GM18868 (cell line): ENCODE measurements around the gene PLEKHJ1.
A peak's percentile ranks its signal among the peaks of the same experiment; 100 is the strongest.

Experiments used
- ATAC-seq: cut with Tn5 transposase; IDR thresholded peaks from one replicate; pipeline ENCODE4 v1.9.1; 2021; ENCODE audit warnings: mild to moderate bottlenecking, moderate library complexity; ENCODE audit not compliant: unreplicated experiment

PLEKHJ1 gene

DNA sequence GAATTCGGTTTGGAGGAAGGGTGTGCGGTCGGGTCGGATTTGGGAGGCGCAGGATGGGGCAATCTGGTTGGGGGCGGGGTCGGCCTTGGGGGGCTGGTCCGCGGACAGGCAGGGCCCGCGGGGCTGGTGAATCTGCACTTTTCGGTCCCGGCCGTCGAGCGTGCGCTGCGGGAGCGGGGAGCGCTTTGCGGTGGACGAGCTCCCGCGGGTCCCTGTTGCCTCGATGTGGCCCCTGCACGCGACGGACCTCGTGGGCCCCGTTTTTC is 34.0 kb upstream of the PLEKHJ1 start:
- ATAC-seq, result no peak

DNA sequence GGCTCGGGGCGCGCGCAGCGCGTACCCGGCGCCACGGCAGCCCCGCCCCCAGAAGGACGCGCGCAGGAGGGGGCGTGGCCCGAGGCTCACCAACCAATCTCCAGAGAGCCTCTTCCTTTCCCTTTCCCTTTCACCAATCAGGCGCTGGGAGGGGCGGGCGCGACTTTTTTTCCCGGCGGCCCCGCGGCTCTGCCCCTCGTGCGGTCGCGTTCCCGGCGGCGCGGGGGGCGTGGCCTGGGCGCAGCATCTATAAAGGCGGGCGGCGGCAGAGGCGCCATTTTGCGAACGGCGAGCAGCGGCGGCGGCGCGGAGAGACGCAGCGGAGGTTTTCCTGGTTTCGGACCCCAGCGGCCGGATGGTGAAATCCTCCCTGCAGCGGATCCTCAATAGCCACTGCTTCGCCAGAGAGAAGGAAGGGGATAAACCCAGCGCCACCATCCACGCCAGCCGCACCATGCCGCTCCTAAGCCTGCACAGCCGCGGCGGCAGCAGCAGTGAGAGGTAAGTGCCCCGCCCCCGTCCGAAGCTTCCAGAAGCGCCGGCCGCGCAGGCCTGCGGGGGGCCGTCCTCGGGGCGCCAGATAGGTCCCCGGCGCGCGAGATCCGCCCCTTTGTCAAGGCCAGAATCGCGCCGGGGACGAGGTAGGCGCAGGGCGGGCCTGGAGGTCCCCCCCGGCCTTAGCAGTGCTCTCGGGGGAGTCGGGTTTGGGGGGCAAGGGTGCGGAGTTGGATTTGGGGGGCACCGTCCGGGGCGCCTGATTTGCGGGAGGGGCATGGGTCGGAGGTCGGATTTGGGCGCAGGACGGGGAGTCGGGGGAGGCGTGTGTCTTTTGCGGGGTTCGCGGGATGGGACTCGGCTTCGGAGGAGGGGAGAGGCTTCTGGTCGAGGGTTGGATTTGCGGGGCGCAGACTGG is 33.4 kb upstream of the PLEKHJ1 start:
- peak; percentile 64 for ATAC-seq

DNA sequence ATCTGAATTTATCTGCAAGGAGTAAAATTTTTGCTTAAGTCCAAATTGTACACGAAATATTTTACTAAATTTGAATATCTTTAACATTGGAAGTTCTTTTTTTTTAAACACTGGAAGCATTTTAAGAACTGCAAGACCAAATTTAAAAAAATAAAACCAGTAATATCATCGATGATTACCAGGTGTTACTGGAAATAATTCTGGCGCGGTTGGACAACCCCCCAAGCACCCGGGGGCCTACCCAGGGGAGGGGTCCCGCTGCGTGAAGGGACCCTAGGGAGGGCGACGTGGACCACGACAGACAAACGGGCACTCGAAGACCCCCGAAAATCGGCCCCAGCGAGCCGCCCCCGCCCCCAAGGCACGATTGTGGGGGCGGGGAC is 32.7 kb upstream of the PLEKHJ1 start:
- no peak for ATAC-seq

DNA sequence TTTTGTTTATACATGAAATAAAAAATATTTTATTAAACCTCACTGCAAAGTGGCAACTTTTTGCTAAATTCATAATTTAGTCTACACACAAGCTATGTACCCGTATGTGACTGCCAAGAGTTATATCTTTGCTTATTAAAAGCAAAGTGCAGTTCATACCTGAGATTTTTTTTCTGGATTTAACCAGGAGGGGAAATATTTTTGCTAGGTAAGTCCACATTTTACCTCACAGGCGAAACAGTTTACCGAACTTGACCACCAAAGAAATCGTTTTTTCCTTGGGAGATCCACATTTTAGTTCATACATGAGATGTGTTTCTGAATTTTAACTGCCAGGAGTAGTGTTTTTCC is 32.3 kb upstream of the PLEKHJ1 start:
- no peak for ATAC-seq

DNA sequence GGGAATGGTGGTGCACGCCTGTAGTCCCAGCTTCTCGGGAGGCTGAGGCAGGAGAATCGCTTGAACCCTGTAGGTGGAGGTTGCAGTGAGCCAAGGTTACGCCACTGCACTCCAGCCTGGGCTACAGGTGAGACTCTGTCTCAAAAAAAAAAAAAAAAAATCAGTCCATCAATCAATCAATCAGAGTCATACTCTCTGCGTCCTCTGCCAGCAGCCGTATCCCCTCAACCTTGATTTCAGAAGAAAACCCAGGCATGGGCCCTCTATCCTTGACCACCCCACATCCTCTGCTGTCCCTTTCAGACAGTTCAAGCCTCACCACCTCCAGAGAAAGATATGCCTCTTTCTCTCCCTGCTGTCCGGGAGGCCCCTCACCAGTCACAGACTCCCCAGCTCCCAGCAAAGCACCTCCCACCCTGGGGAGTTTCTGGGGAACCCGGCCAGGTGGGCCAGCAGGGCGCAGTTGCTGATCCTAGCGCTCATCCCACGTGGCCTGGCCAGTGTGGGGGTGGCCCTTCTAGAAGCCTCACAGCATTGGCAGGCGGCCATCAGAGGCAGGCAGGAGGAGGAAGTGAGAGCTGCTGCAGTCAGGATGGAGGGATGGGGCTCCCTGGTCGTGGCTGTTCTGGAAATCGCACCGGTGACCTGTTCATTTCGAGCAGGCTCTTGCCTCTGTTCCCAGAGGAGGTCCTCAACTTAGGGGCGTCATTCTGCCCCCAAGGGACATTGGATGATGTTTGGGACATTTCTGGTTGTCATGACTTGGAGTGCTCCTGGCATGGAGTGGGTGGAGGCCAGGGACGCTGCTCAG is 30.3 kb upstream of the PLEKHJ1 start:
- no peak for ATAC-seq

DNA sequence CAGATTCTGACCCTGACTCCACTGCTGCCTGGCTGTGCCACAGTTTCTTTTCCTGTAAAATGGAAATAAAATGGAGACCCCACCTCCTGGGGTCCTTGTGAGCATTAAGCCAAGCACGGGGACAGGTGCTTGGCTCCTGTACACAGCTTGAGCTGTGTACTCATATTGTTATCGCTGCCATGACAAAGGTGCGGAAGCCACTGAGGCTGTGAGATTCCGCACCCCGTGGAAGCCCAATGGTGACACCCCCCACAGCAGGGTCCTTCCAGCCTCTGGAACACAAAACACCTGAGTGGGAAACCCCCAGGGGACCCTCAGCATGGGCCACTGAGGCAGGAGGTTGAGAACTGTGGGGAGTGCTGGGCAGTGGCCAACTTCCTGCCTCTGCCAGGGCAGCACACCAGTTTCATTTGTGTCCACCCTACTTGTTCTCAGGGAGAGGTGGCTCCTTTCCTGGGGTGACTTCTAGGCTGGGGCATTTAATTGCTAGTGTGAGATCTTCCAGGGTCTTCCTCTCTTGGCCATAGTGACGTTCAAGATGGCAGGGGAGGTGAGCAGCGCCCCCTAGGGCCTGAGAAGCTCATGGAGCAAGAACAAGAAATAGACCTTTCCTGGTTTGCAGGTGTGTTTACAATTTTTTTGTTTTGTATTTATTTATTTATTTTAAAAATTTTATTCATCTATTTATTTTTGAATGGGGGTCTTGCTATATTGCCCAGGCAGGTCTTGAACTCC is 25.5 kb upstream of the PLEKHJ1 start:
- no peak for ATAC-seq

DNA sequence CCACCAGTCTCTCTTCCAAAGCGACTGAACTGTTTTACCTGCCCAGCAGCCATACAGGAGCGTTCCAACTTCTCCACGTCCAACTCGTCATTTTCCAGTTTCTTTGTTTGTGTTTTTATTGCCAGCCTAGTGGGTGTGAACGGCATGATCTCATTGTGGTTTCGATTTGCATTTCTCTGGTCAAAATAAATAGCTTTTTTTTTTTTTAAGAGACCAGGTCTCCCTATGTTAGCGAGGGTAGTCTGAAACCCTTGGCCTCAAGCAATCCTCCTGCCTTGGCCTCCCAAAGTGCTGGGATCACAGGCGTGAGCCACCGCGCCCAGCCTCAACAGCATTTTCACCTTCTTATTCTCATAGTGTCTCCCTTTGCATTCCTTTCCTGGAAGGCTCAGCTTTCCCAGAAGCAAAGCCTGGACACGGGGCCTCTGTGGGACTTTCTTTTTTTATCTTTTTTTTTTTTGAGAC is 24.2 kb upstream of the PLEKHJ1 start:
- ATAC-seq, result no peak

DNA sequence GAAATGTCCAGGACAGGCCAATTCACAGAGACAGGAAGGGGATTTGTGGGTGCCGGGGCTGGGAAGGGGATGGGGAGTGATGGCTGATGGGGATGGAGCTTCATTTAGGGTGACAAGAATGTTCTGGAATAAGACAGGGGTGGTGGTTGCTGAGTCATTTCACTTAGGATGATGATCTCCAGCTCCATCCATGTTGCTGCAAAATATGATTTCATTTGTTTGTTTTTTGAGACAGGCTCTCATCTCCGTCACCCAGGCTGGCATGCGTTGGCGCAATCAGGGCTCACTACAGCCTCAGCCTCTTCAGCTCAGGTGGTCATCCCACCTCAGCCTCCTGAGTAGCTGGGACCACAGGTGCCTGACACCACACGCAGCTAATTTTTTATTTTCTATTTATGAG is 23.2 kb upstream of the PLEKHJ1 start:
- ATAC-seq, result no peak

DNA sequence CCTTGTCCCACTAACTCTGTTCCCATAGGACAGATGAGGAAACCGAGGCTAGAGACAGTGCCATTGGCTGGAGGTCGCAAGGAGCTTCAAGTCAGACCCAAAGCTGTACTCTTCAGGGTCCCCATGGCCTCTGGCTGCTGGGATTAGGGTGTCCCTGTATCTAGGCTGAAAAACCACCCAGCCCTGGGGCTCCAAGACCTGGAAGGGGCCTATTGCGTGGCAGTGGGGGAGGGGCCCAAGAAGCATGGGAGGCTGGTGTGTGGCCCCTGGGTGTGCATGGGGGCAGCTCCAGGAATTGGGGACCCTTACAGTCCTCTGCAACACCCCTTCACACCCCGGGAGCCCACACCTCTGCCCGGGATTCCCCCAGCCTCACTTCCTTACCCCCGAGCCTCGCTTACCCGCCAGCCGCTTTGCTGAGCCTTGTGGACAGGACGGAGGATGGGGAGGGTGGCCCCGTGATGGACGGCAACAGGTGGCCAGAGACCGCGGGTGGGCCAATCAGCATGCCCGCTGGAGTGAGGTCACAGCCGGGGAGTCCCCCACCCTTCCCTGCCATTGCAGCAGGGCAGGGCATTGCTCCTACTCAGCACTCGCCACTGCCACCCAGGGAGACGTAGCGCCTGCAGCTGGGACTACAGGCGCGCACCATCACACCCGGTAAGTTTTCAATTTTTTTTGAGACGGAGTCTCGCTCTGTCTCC is 20.0 kb upstream of the PLEKHJ1 start, which contains the start of gene JSRP1:
JSRP1 (minus strand) TSS at position 436 of the 704 bp plus-strand sequence. CDS start 1,103 bp downstream, outside the sequence.
- no peak for ATAC-seq

DNA sequence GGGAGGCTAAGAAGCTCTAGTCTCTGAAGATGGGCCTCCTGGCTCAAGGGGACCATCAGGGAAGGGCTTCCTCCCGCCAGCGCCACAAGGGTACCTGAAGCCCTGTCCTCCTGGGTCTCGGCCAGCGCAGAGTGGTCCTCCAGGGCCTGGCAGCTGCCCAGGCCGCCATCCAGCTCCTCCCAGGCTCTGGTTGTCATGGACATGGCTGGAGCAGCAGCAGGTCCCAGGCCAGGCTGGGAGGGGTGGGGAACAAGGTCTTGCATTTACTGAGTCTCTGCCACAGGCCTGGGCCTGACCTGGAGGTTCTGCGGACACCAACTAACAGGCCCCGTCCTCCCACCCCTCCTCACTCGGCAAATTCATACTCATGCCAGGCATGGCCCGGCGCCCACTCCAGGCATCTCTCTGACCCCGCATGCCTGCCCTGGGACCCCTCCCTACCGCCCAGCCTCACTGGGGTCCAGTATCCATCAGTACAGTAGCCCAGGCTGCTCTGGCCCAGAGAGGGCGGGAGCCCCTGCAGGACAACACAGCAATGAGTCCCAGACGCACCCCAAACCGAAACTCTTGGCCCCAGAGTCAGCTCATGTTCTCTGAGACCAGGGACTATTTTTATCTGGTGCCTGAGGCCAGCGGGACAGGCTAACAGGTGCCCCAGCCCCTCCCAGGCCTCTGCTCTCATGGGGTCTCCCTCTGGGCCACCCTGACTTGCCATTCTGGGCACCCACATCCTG is 19.1 kb upstream of the PLEKHJ1 start:
- no peak for ATAC-seq

DNA sequence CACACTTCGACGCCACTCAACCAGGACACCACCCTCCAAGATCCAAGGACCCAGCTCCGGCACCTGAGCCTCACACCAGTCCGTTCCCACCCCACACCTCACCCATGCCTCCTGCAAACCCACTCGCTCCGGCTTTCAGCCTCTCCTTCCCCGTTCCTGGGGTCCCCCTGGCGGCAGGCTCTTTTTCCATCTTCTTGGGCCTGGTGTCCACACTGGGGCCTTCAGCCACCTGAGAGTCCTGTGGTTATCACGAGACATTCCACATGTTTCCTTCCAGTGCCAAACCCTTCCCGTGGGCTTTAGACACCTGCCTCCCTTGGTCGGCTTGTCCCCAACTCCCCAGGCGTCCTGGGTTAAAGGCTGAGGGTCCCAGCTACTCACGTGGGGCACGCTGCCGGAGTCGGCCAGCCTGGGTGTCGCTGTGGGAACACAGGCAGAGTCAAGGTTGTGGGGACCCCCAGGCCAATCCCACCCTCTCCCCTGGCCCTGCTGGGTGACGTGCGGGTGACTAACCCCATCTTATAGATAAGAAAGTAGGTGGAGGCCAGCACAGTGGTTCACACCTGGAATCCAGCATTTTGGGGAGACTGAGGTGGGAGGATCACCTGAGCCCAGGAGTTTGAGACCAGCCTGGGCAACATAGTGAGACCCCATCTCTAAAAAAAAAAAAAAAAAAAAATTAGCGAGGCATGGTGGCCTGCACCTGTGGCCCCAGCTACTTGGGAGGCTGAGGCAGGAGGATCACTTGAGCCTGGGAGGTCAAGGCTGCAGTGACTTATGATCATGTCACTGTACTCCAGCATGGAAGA is 18.1 kb upstream of the PLEKHJ1 start:
- no peak for ATAC-seq

DNA sequence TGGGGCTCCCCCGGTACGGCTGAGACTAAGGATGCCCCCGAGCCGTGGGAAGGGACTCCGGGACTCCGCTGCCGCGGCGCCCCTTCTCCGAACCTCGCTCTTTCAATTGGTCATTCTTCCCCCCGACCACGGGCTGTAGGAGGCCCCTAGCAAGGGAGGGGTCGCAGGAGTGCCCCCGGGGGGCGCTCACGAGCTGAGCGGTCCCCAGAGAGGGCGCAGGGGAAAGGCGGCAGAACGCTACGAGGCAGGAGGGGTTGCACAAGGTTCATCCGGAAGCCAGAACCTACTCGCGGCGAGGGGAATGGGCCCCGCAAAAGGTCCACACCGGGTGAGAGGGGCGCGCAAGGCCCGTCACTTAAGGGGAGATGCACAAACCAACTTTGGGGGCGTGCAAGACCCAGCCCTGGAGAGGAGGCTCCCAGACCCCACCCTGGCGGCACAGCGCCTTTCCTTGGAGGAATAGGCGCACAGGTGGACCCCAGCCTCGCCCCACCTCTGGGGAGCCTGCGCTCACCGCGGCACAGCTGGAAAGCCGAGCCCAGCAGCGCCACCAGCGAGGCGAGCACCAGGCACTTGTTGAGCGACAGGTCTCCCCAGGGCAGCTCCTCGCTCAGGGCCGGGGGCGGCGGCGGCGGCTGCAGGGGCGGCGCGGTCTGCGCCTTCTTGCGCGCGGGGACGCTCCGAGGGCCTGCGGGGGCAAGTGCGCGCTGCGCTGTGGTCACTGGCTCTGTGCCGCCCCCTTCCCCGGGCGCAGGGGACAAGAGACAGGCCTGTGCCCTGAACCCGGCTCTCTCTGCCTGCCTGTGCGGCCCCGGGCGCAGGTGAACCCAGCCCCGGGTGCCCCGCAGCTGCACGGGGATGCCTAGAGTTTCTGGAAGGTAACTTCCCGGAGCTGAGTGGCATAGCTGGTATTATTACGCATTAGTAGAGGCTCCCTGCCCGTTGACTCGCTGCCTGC is 17.3 kb upstream of the PLEKHJ1 start:
- ATAC-seq, result no peak

DNA sequence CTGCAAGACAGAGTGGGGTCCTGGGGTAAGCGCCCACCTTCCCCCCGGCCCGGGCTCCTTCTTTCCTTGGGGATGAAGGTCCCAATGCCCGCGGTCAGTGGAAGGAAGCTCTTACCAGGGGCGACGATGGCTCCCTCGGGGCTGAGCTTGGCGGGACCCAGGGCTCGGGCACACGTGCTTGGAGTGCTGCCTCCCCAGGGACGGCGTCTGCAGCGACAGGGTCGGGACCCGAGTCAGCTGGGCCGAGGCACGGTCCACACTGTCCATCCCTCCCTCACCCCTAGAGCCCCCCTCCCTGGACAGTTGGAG is 16.6 kb upstream of the PLEKHJ1 start:
- ATAC-seq, result no peak

DNA sequence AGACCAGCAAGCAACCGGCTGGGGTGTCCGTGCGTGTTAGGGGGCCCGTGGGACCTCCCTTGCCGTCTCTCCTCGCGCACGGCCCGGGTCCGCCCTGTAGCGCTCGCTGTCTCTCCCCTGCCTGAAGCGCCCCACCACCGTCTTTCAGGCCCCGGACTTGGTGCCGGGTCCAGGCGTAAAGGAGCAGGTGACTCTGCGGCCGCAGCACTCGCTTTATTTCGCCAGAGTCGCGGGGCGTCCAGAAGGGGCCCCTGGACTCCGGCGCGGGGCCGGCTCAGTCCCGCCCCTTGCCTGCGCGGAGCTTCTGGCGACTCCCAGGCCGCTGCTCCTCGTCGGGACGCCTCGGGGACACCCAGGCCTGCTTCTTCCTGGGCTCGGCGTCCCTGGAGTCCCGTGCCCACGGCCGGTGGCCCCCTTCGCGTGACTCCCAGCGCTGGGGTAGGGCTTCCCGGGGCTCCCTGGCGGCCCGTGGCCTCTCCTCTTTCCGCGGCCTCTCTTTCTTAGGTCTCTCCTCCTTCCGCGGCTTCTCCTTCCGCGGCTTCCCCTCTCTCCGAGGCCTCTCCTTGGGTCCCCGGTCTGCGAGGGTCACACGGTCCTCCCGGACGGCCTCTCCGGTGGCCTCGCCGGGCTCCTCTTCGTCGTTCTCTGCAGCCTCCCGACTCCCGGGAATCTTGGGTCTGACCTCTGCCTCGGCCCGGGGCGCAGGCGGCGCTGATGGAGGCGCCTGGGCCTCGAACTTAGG is 16.1 kb upstream of the PLEKHJ1 start:
- no peak for ATAC-seq

DNA sequence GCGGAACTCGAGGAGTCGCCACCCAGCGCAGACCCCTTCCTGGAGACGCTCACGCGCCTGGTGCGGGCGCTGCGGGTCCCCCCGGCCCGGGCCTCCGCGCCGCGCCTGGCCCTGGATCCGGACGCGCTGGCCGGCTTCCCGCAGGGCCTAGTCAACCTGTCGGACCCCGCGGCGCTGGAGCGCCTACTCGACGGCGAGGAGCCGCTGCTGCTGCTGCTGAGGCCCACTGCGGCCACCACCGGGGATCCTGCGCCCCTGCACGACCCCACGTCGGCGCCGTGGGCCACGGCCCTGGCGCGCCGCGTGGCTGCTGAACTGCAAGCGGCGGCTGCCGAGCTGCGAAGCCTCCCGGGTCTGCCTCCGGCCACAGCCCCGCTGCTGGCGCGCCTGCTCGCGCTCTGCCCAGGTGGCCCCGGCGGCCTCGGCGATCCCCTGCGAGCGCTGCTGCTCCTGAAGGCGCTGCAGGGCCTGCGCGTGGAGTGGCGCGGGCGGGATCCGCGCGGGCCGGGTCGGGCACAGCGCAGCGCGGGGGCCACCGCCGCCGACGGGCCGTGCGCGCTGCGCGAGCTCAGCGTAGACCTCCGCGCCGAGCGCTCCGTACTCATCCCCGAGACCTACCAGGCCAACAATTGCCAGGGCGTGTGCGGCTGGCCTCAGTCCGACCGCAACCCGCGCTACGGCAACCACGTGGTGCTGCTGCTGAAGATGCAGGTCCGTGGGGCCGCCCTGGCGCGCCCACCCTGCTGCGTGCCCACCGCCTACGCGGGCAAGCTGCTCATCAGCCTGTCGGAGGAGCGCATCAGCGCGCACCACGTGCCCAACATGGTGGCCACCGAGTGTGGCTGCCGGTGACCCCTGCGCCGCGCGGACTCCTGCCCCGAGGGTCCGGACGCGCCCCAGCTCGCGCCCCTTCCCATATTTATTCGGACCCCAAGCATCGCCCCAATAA is 15.3 kb upstream of the PLEKHJ1 start:
- no peak for ATAC-seq

DNA sequence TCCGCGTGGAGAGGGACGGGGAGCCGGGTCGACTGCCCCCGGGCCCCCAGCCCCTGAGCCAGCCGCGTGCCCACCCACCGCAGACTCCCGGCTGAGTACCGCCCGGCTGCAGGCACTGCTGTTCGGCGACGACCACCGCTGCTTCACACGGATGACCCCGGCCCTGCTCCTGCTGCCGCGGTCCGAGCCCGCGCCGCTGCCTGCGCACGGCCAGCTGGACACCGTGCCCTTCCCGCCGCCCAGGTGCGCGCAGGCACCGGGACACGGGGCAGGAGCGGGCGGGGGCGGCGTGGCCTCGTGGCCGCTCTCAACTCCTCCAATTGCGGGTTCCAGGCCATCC is 14.6 kb upstream of the PLEKHJ1 start:
- no peak for ATAC-seq
